ENCODE measurements around the gene HABP2. TPM values are rescaled to one million over a fixed set of nuclear protein-coding genes. Genes with fewer than 3 reads are reported as not detected.

The HABP2 gene
- total RNA-seq, 4 donors from 2014 or later: under 0.01 to 0.09 TPM; not detected in 2

DNA sequence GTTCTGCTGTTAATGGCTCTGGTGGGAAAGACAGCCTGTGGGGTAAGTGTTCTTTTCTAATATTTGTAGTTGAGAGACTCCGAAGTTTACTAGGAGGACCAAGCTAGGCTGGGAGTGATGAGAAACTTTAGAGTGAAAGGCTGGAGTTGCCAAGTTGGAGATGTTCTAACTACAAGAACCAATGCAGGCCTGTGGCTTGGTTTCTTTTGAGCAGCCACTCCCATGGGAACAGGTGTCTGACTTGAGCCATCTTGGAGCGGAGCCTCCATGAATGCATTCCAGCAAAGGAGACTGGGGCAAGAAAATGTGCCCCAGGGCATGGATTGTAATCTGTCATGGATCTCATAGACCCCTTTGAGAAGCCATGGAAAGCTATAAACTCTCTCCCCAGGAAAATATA, 296 bp downstream of the HABP2 start:
- intact Hi-C loops (cut with DNase I): no loop called here

GRCh38 chr10:113554214-113554613, 1.4 kb downstream of the HABP2 start:
- H3K27ac ChIP-seq: no peak overlapping the region
- DNase-seq: no peak
- 20 to 45% methylated on average over 5 of the region's 5 CpGs for WGBS, 2 donors
- H3K4me3 ChIP-seq: no peak overlapping the region
- peaks cover 13 to 91% (median 52%) of the 10 kb centered on the region in 3 donors for H3K4me1 ChIP-seq
- H3K27me3 ChIP-seq: no peaks in the 10 kb centered on the region
- intact Hi-C loops (cut with DNase I): no loop called here
- no peak for TF ChIP-seq POLR2A (IDR thresholded peaks at IDR 0.05)
- no peak for TF ChIP-seq CTCF (IDR thresholded peaks at IDR 0.05)
- H3K36me3 ChIP-seq: no peaks in the 10 kb centered on the region
- H3K9me3 ChIP-seq: no peaks in the 10 kb centered on the region

More for the DNA sequence above, 296 bp downstream of the HABP2 start:
- Histone ChIP-seq H3K27ac (no peak overlapping the region), H3K36me3 (no peaks in the 10 kb centered on the region), H3K4me1 (peaks cover 13 to 82% (median 47%) of the 10 kb centered on the region in 3 donors), H3K27me3 (no peaks in the 10 kb centered on the region), H3K9me3 (no peaks in the 10 kb centered on the region), H3K4me3 (no peak overlapping the region)
- TF ChIP-seq POLR2A (IDR thresholded peaks at IDR 0.05): no peak
- no peak for DNase-seq
- 90 to 100% methylated on average over 1 to 2 of the region's 2 CpGs for WGBS, 2 donors

GRCh38 chr10:113555245-113555644, 2.4 kb downstream of the HABP2 start:
- Histone ChIP-seq H3K36me3 (no peaks in the 10 kb centered on the region), H3K4me1 (peaks cover 13 to 81% (median 46%) of the 10 kb centered on the region in 3 donors), H3K4me3 (no peak overlapping the region), H3K27me3 (no peaks in the 10 kb centered on the region), H3K9me3 (no peaks in the 10 kb centered on the region), H3K27ac (no peak overlapping the region)
- no peak for DNase-seq
- intact Hi-C loops (cut with DNase I): no loop called here
- 88 to 100% methylated on average over 1 to 3 of the region's 3 CpGs for WGBS, 2 donors
- no peak for TF ChIP-seq POLR2A (IDR thresholded peaks at IDR 0.05)
- TF ChIP-seq CTCF (IDR thresholded peaks at IDR 0.05): no peak

DNA sequence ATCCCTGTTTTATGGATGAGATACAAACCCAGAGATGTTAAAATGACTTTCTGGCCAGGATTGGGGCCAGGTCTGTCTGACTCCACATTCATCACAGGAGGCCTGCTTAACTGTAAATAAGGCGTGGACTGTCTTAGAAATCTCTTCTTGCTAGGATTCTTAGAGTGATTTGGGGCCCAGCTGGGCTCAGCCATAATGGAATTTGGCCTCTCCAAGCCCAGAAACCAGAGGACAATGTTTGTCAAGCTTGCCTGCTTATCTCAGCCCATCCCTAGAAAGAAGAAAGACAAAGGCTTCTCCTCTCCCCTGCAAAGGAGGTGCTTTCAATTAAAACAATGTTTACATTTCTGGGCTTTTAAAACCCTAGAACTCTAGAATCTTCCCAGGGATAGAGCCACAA, 2.9 kb downstream of the HABP2 start:
- Histone ChIP-seq H3K4me1 (peaks cover 13 to 76% (median 42%) of the 10 kb centered on the region in 3 donors), H3K9me3 (no peaks in the 10 kb centered on the region), H3K4me3 (no peak overlapping the region), H3K36me3 (no peaks in the 10 kb centered on the region), H3K27ac (no peak overlapping the region), H3K27me3 (no peaks in the 10 kb centered on the region)
- TF ChIP-seq CTCF (IDR thresholded peaks at IDR 0.05) (no peak), POLR2A (IDR thresholded peaks at IDR 0.05) (no peak)
- intact Hi-C loops (cut with DNase I): no loop called here
- no peak for DNase-seq
- WGBS, 2 donors: 100% methylated on average over 1 of the region's 1 CpG; no CpG with 5 or more reads in 1 of the 2 donors

- 21 to 39% methylated on average over 8 of the region's 9 CpGs for WGBS, 2 donors
- H3K27ac ChIP-seq: peak overlapping the region; percentile 50 to 77 (median 58)
- peaks cover 3 to 59% (median 33%) of the 10 kb centered on the region in 3 donors for H3K4me1 ChIP-seq
- peak overlapping the region in 1 of 4 donors; percentile 27 for H3K4me3 ChIP-seq
- no peak for TF ChIP-seq POLR2A (IDR thresholded peaks at IDR 0.05)
- no peak for TF ChIP-seq CTCF (IDR thresholded peaks at IDR 0.05)
- no peaks in the 10 kb centered on the region for H3K9me3 ChIP-seq
- DNase-seq: no peak
- H3K27me3 ChIP-seq: no peaks in the 10 kb centered on the region
- H3K36me3 ChIP-seq: no peaks in the 10 kb centered on the region
- intact Hi-C loops (cut with DNase I): no loop called here
These were observed 4.6 kb downstream of the HABP2 start for GRCh38 chr10:113557424-113557862.

GRCh38 chr10:113557903-113558321, 5.1 kb downstream of the HABP2 start:
- H3K27me3 ChIP-seq: no peaks in the 10 kb centered on the region
- no peaks in the 10 kb centered on the region for H3K9me3 ChIP-seq
- no peak for DNase-seq
- intact Hi-C loops (cut with DNase I): no loop called here
- H3K4me1 ChIP-seq: peaks cover 3 to 59% (median 35%) of the 10 kb centered on the region in 3 donors
- WGBS, 2 donors: 27 to 37% methylated on average over 8 to 9 of the region's 9 CpGs
- TF ChIP-seq CTCF (IDR thresholded peaks at IDR 0.05): no peak
- TF ChIP-seq POLR2A (IDR thresholded peaks at IDR 0.05): no peak
- peak overlapping the region in 1 of 4 donors; percentile 27 for H3K4me3 ChIP-seq
- peak overlapping the region; percentile 50 to 77 (median 58) for H3K27ac ChIP-seq
- no peaks in the 10 kb centered on the region for H3K36me3 ChIP-seq
